K562 (cell line): ENCODE results near the gene GNAI2. TPM values are rescaled to one million over a fixed set of nuclear protein-coding genes. Genes with fewer than 3 reads are reported as not detected.

Experiments used
- ATAC-seq: fragments of 200-7000 bp; cut with Tn5 transposase; 3 replicates; pipeline ENCODE4 v1.9.1; 2020; ENCODE audit warnings: moderate library complexity
- BruUV-seq: library from RNA; stranded (reverse); fragments of 400-500 nt; replicated peaks from 2 replicates; lab custom pipeline; 2021; lab: Mats Ljungman, UMichigan
- CTCF ChIA-PET: fragments of 300-600 bp; formaldehyde crosslinking; extraction: SDS; loops from one replicate; lab custom pipeline; 2021; ENCODE audit warnings: low intra/inter-chr PET ratio; lab: Yijun Ruan, JAX
- POLR2A ChIA-PET: fragments of 300-600, 350-650 bp; sonication (Branson Sonifier 250); formaldehyde crosslinking; extraction: SDS; loops from one replicate; lab custom pipeline; 2021; ENCODE audit warnings: antibody characterized with exemption, inconsistent platforms; lab: Yijun Ruan, JAX
- DNase-seq, 4 experiments: peaks; one replicate each; pipeline versions ENCODE4 v3.0.0 to v3.0.0-alpha.2; 2011 to 2018; ENCODE audit warnings: low spot score in 3 of 4, mixed read lengths in 3 of 4; ENCODE audit errors: extremely low read depth in 1 of 4
- FAIRE-seq: peaks from 2 replicates; lab custom pipeline; 2011; peaks lifted over from hg19 to GRCh38; lab: Jason Lieb, UNC
- H2AFZ ChIP-seq: 2 replicates; pipeline ENCODE4 v1.6.0; 2011; ENCODE audit warnings: low read depth, low read length, control low read depth, inconsistent platforms
- H3K27ac ChIP-seq: fragments of 200-600 bp; 3 replicates; pipeline ENCODE4 v1.8.0; 2011; ENCODE audit warnings: low read depth, mild to moderate bottlenecking, control low read depth, inconsistent platforms, low read length, moderate library complexity, mixed read lengths; ENCODE audit errors: extremely low read depth
- H3K27me3 ChIP-seq, 2 experiments: fragments of 300-600 bp in 1 of 2; 2 replicates in 1 of 2; 3 replicates in 1 of 2; pipeline versions ENCODE4 v1.6.0 to v1.8.0; 2011; ENCODE audit warnings: inconsistent platforms in 2 of 2, low read length in 2 of 2, mild to moderate bottlenecking in 1 of 2, mixed read lengths in 1 of 2, moderate library complexity in 1 of 2; ENCODE audit not compliant: control insufficient read depth in 2 of 2, insufficient read depth in 2 of 2
- H3K36me3 ChIP-seq: fragments of 300-600 bp; 3 replicates; pipeline ENCODE4 v1.8.0; 2011; ENCODE audit warnings: mild to moderate bottlenecking, low read length, inconsistent platforms; ENCODE audit not compliant: control insufficient read depth, insufficient read depth
- H3K4me1 ChIP-seq, 2 experiments: fragments of 200-600 bp in 1 of 2; replicated peaks in 1 of 2; 2 replicates in 1 of 2; 3 replicates in 1 of 2; pipeline versions ENCODE4 v1.5.1 to v1.8.0; 2011; ENCODE audit warnings: inconsistent platforms in 2 of 2, low read length in 2 of 2, mild to moderate bottlenecking in 1 of 2, mixed read lengths in 1 of 2, moderate library complexity in 1 of 2; ENCODE audit not compliant: control insufficient read depth in 2 of 2, insufficient read depth in 2 of 2
- H3K4me2 ChIP-seq: 2 replicates; pipeline ENCODE4 v1.6.1; 2011; ENCODE audit warnings: low read length, control low read depth, inconsistent platforms, mixed read lengths; ENCODE audit not compliant: insufficient read depth
- H3K4me3 ChIP-seq: fragments of 200-600 bp; sonication (generic), shearing (Covaris generic); 2 replicates; pipeline ENCODE4 v1.5.1; 2016; ENCODE audit warnings: control low read depth, inconsistent platforms
- H3K79me2 ChIP-seq: fragments of 200-600 bp; 3 replicates; pipeline ENCODE4 v1.8.0; 2011; ENCODE audit warnings: low read length, inconsistent platforms; ENCODE audit not compliant: control insufficient read depth, insufficient read depth
- H3K9ac ChIP-seq, 2 experiments: 2 replicates each; pipeline versions ENCODE4 v1.6.0 to v1.6.1; 2011; ENCODE audit warnings: low read depth in 2 of 2, low read length in 2 of 2, control low read depth in 1 of 2, inconsistent platforms in 1 of 2, mild to moderate bottlenecking in 1 of 2, mixed read lengths in 1 of 2; ENCODE audit not compliant: insufficient read depth in 1 of 2
- H3K9me1 ChIP-seq: one replicate; pipeline ENCODE4 v1.6.0; 2011; ENCODE audit warnings: inconsistent platforms, mild to moderate bottlenecking, low read length, moderate library complexity; ENCODE audit not compliant: control insufficient read depth, insufficient read depth
- H3K9me3 ChIP-seq: replicated peaks from 2 replicates; pipeline ENCODE4 v1.5.1; 2011; ENCODE audit warnings: low read depth, low read length, inconsistent platforms; ENCODE audit not compliant: control insufficient read depth, insufficient read depth
- H4K20me1 ChIP-seq: replicated peaks from 2 replicates; pipeline ENCODE4 v1.6.1; 2011; ENCODE audit warnings: low read length, inconsistent platforms, mixed read lengths; ENCODE audit not compliant: control insufficient read depth, insufficient read depth
- BACH1 ChIP-seq: fragments of 200-800 bp; sonication (Bioruptor generic); IDR thresholded peaks from 2 replicates; pipeline ENCODE4 v1.6.1; 2016; ENCODE audit warnings: missing genetic modification characterization, missing compliant biosample characterization
- CREB3L1 ChIP-seq: fragments of 450-650 bp; IDR thresholded peaks from 2 replicates; pipeline ENCODE4 v1.6.1; 2014; ENCODE audit warnings: low read depth, mild to moderate bottlenecking, moderate library complexity, borderline replicate concordance
- CTBP1 ChIP-seq: fragments of 450-650 bp; IDR thresholded peaks from 2 replicates; pipeline ENCODE4 v1.6.1; 2016; ENCODE audit warnings: borderline replicate concordance
- CXXC5 ChIP-seq: fragments of 250-450 bp; sonication (Bioruptor Pico); IDR thresholded peaks from 2 replicates; pipeline ENCODE4 v1.8.0; 2022; ENCODE audit warnings: inconsistent platforms, mild to moderate bottlenecking, moderate library complexity
- E2F6 ChIP-seq, 2 experiments: IDR thresholded peaks; 2 replicates each; pipeline ENCODE4 v1.6.1; 2011; ENCODE audit warnings: borderline replicate concordance in 1 of 2, control low read depth in 1 of 2, low read depth in 1 of 2, low read length in 1 of 2, mild to moderate bottlenecking in 1 of 2, mixed read lengths in 1 of 2, moderate library complexity in 1 of 2; ENCODE audit not compliant: insufficient read depth in 1 of 2, insufficient read length in 1 of 2, poor library complexity in 1 of 2, severe bottlenecking in 1 of 2; ENCODE audit errors: extremely low read depth in 1 of 2
- ESRRA ChIP-seq: fragments of 450-650 bp; IDR thresholded peaks from 2 replicates; pipeline ENCODE4 v1.6.1; 2014; ENCODE audit warnings: low read depth, mild to moderate bottlenecking, moderate library complexity, borderline replicate concordance
- FOXK2 ChIP-seq, 2 experiments: fragments of 450-650 bp; IDR thresholded peaks in 1 of 2; conservative IDR thresholded peaks in 1 of 2; 2 replicates each; pipeline ENCODE4 v1.6.1; 2016; ENCODE audit warnings: low read depth in 2 of 2, mild to moderate bottlenecking in 1 of 2
- L3MBTL2 ChIP-seq: fragments of 450-650 bp; IDR thresholded peaks from 2 replicates; pipeline ENCODE4 v1.6.1; 2016; ENCODE audit warnings: mild to moderate bottlenecking, moderate library complexity
- MITF ChIP-seq: IDR thresholded peaks from 2 replicates; pipeline ENCODE4 v1.6.1; 2014; ENCODE audit warnings: antibody characterized with exemption
- RBM15 ChIP-seq: fragments of 200-400 bp; formaldehyde crosslinking; IDR thresholded peaks from 2 replicates; pipeline ENCODE4 v1.6.1; 2018; ENCODE audit warnings: mild to moderate bottlenecking, low read length, moderate library complexity; ENCODE audit not compliant: insufficient read depth
- SIX5 ChIP-seq, 2 experiments: IDR thresholded peaks; 2 replicates each; pipeline ENCODE4 v1.6.1; 2011; ENCODE audit warnings: low read length in 2 of 2, borderline replicate concordance in 1 of 2, low read depth in 1 of 2, mild to moderate bottlenecking in 1 of 2, moderate library complexity in 1 of 2; ENCODE audit not compliant: insufficient read depth in 1 of 2
- SMAD1 ChIP-seq: fragments of 150-350 bp; IDR thresholded peaks from 2 replicates; pipeline ENCODE4 v1.6.1; 2014; ENCODE audit warnings: low read length, low read depth; ENCODE audit not compliant: partially characterized antibody
- SREBF1 ChIP-seq: fragments of 150-350 bp; IDR thresholded peaks from 2 replicates; pipeline ENCODE4 v1.6.1; 2014; ENCODE audit warnings: antibody characterized with exemption, low read depth, low read length, borderline replicate concordance
- THRAP3 ChIP-seq: fragments of 450-650 bp; IDR thresholded peaks from 2 replicates; pipeline ENCODE4 v1.6.1; 2016; ENCODE audit warnings: mild to moderate bottlenecking, inconsistent platforms, borderline replicate concordance
- ZNF740 ChIP-seq, 3 experiments: fragments of 200-800 bp in 1 of 3; sonication (Bioruptor generic) in 1 of 3; sonication (generic) in 1 of 3; formaldehyde crosslinking in 1 of 3; IDR thresholded peaks; 2 replicates each; pipeline versions ENCODE4 v1.6.1 to v1.8.0; 2016 to 2022; ENCODE audit warnings: mild to moderate bottlenecking in 2 of 3, missing compliant biosample characterization in 2 of 3, missing genetic modification characterization in 2 of 3, missing genetic modification reagents in 1 of 3
- WGBS: fragments of 100-300 bp; shearing (Covaris generic); methylation state at CpG from one replicate; pipeline ENCODE4 v1.1.6; 2016; ENCODE audit warnings: low coverage, mixed read lengths; ENCODE audit not compliant: insufficient coverage; ENCODE audit errors: missing lambda C conversion rate; 5-methylcytosine and 5-hydroxymethylcytosine counted together
- in situ Hi-C: fragments of 300-500 bp; cut with MboI; formaldehyde crosslinking; loops from 4 replicates; pipeline ENCODE4 v1.15.0; 2018; ENCODE audit warnings: inconsistent platforms, mixed read lengths
- intact Hi-C: fragments of 100-400 bp; cut with micrococcal nuclease; formaldehyde crosslinking; loops from 2 replicates; pipeline ENCODE4 v1.14.2; 2022
- polyA plus RNA-seq, 8 experiments: library from polyadenylated mRNA; depleted of rRNA in 4 of 8; stranded (reverse) in 5 of 8; unstranded in 3 of 8; fragments of >200 nt; fragmentation: Nextera tagmentation in 2 of 8; fragmentation: Illumina TruSeq in 1 of 8; extraction: Ambion mirVana in 2 of 8; extraction: Trizol in 1 of 8; gene quantifications; 2 replicates each; pipeline versions ENCODE4 v1.2.1 to v1.2.3, GENCODE V29; 2011 to 2014; ENCODE audit warnings: inconsistent platforms in 1 of 8, missing spikeins in 1 of 8
- total RNA-seq, 7 experiments: library from RNA; depleted of rRNA in 6 of 7; stranded (reverse); fragments of >200 nt in 6 of 7; fragmentation: Illumina TruSeq in 2 of 7; extraction: Trizol in 2 of 7; gene quantifications; 2 replicates each; pipeline versions ENCODE4 v1.2.1 to v1.2.3, GENCODE V29; 2011 to 2021; ENCODE audit warnings: low replicate concordance in 1 of 7

GNAI2 gene
- total and polyA plus RNA-seq, 9 of the 15 experiments (the other 6 are each of a cell fraction or from before 2014, with no cell fraction given) = 1.1 to 72.2 (median 42.7) TPM

GRCh38 chr3:50214824-50215223 is 21.2 kb upstream of the GNAI2 start (continued):
- TF ChIP-seq ZNF740 (CRISPR knock-in tag; IDR thresholded peaks at IDR 0.05) (no peak), ZNF740 (tag; IDR thresholded peaks at IDR 0.05) (no peak), THRAP3 (no peak), MITF (no peak), L3MBTL2 (no peak), SMAD1 (no peak)

GRCh38 chr3:50215529-50215928 is 20.5 kb upstream of the GNAI2 start:
- DNase-seq = no peak
- ChIA-PET CTCF (no interaction called here), POLR2A (interaction anchor here (0.6 kb wide), 1 partner anchor 122 kb away, joined by 3 read pairs; no protein-coding TSS in a partner anchor)
- no peak overlapping the region for H3K27ac ChIP-seq
- no peaks in the 10 kb centered on the region for H4K20me1 ChIP-seq
- no peak overlapping the region for H2AFZ ChIP-seq
- no peak overlapping the region for H3K4me3 ChIP-seq
- FAIRE-seq = no peak
- H3K27me3 ChIP-seq = peaks cover 3 to 37% of the 10 kb centered on the region in 2 experiments; a peak in 3 of 5 replicates
- ATAC-seq = no peak
- peak overlapping the region in 1 of 2 experiments; percentile 58; a peak in 2 of 4 replicates for H3K9ac ChIP-seq
- H3K9me3 ChIP-seq = no peaks in the 10 kb centered on the region
- 2% methylated on average over 5 of the region's 9 CpGs for WGBS
- in situ Hi-C loops (no loop called here), intact Hi-C loops (no loop called here)
- H3K36me3 ChIP-seq = no peaks in the 10 kb centered on the region
- H3K79me2 ChIP-seq = no peaks in the 10 kb centered on the region
- H3K9me1 ChIP-seq = no peaks in the 10 kb centered on the region
- BruUV-seq = no TSS peak
- no peaks in the 10 kb centered on the region; a peak in 1 of 5 replicates for H3K4me1 ChIP-seq
- H3K4me2 ChIP-seq = no peak overlapping the region
- TF ChIP-seq SIX5 (IDR thresholded peaks at IDR 0.05; ENCODE audit: borderline replicate concordance in 1 of 2, insufficient read depth in 1 of 2, low read depth in 1 of 2, low read length in 2 of 2) (no peak), BACH1 (no peak), CREB3L1 (no peak), ESRRA (no peak), FOXK2 (conservative IDR thresholded peaks at IDR 0.05 in 1 of 2, IDR thresholded peaks at IDR 0.05 in 1 of 2; ENCODE audit: low read depth in 2 of 2) (no peak), CTBP1 (no peak), CXXC5 (CRISPR knock-in tag) (no peak), RBM15 (no peak), SREBF1 (no peak), E2F6 (IDR thresholded peaks at IDR 0.05; ENCODE audit: borderline replicate concordance in 1 of 2, extremely low read depth in 1 of 2, insufficient read depth in 1 of 2, insufficient read length in 1 of 2, low read depth in 1 of 2, low read length in 1 of 2, poor library complexity in 1 of 2, severe bottlenecking in 1 of 2) (no peak)
